Panc1 (cell line): ENCODE measurements around the gene RANBP1. TPM values are rescaled to one million over a fixed set of nuclear protein-coding genes. Genes with fewer than 3 reads are reported as not detected.

ENCODE experiments used
- ATAC-seq: fragments of 200-7000 bp; cut with Tn5 transposase; 2 replicates; pipeline ENCODE4 v1.9.1; 2020; ENCODE audit warnings: mild to moderate bottlenecking, moderate library complexity
- BruUV-seq: library from RNA; stranded (reverse); fragments of 400-500 nt; replicated peaks from 2 replicates; lab custom pipeline; 2021; lab: Mats Ljungman, UMichigan
- CTCF ChIA-PET: fragments of 300-600 bp; sonication (Branson Sonifier 250); formaldehyde crosslinking; loops from one replicate; lab custom pipeline; 2022; ENCODE audit warnings: antibody characterized with exemption; lab: Charles Lee
- POLR2A ChIA-PET: fragments of 300-600 bp; sonication (Branson Sonifier 250); formaldehyde crosslinking; loops from one replicate; lab custom pipeline; 2022; ENCODE audit warnings: antibody characterized with exemption; lab: Charles Lee
- DNase-seq: peaks from one replicate; pipeline ENCODE4 v3.0.0-alpha.2; 2010; ENCODE audit warnings: low read depth, low spot score
- H3K27ac ChIP-seq: 2 replicates; pipeline ENCODE4 v1.5.1; 2011; ENCODE audit warnings: mild to moderate bottlenecking, low read length, inconsistent platforms
- H3K27me3 ChIP-seq: fragments of 200-500 bp; sonication (Bioruptor generic); 2 replicates; pipeline ENCODE4 v1.6.0; 2014; ENCODE audit warnings: low read length, inconsistent platforms; ENCODE audit not compliant: control insufficient read depth, insufficient read depth
- H3K36me3 ChIP-seq: fragments of 200-500 bp; sonication (Bioruptor generic); 2 replicates; pipeline ENCODE4 v1.5.1; 2014; ENCODE audit warnings: inconsistent platforms, mild to moderate bottlenecking, low read length, moderate library complexity; ENCODE audit not compliant: control insufficient read depth, insufficient read depth
- H3K4me1 ChIP-seq: 2 replicates; pipeline ENCODE4 v1.5.1; 2011; ENCODE audit warnings: inconsistent platforms, mild to moderate bottlenecking, low read length, moderate library complexity; ENCODE audit not compliant: control insufficient read depth, insufficient read depth
- H3K4me3 ChIP-seq, 2 experiments: 2 replicates each; pipeline ENCODE4 v1.5.1; 2011 to 2012; ENCODE audit warnings: low read depth in 2 of 2, low read length in 2 of 2, mild to moderate bottlenecking in 2 of 2, inconsistent platforms in 1 of 2, moderate library complexity in 1 of 2
- H3K9me3 ChIP-seq: fragments of 200-500 bp; sonication (Bioruptor generic); 2 replicates; pipeline ENCODE4 v1.5.1; 2014; ENCODE audit warnings: low read depth, mild to moderate bottlenecking, inconsistent platforms, low read length, moderate library complexity; ENCODE audit not compliant: control insufficient read depth, insufficient read depth
- CTCF ChIP-seq: fragments of 450-650 bp; IDR thresholded peaks from 2 replicates; pipeline ENCODE4 v1.5.1; 2017; ENCODE audit warnings: mild to moderate bottlenecking
- POLR2AphosphoS5 ChIP-seq: IDR thresholded peaks from 2 replicates; pipeline ENCODE4 v1.6.1; 2012; ENCODE audit warnings: mild to moderate bottlenecking, low read depth, low read length, moderate library complexity
- REST ChIP-seq, 2 experiments: IDR thresholded peaks; 2 replicates each; pipeline ENCODE4 v1.6.1; 2011 to 2012; ENCODE audit warnings: low read depth in 2 of 2, control low read depth in 1 of 2, low read length in 1 of 2, mild to moderate bottlenecking in 1 of 2, moderate library complexity in 1 of 2; ENCODE audit not compliant: insufficient read depth in 1 of 2
- SIN3A ChIP-seq: IDR thresholded peaks from 2 replicates; pipeline ENCODE4 v1.6.1; 2012; ENCODE audit warnings: low read depth, mild to moderate bottlenecking, low read length, moderate library complexity, borderline replicate concordance; ENCODE audit not compliant: insufficient read depth
- TCF7L2 ChIP-seq: IDR thresholded peaks from 2 replicates; pipeline ENCODE4 v1.6.1; 2011; ENCODE audit warnings: mild to moderate bottlenecking, low read depth, low read length, inconsistent platforms
- in situ Hi-C: cut with HindIII; loops from 2 replicates; pipeline ENCODE4 v1.10.0; 2016; ENCODE audit warnings: low sequenced_read_pairs, low pct_unique_long_range_greater_than_20kb
- intact Hi-C: fragments of 100-400 bp; cut with micrococcal nuclease; formaldehyde crosslinking; loops from one replicate; pipeline ENCODE4 v1.10.0; 2022; ENCODE audit not compliant: unreplicated experiment
- total RNA-seq: library from RNA; stranded (reverse); gene quantifications from one replicate; pipeline ENCODE4 v1.2.1, GENCODE V29; 2021; ENCODE audit not compliant: unreplicated experiment

RANBP1 gene
- total RNA-seq, 1 experiment from 2014 or later = 232 TPM

GRCh38 chr22:20088263-20088648 is 27.6 kb upstream of the RANBP1 start:
- intact Hi-C loops = no loop called here
- BruUV-seq = no TSS peak

GRCh38 chr22:20089226-20089976 is 26.5 kb upstream of the RANBP1 start:
- no peak for DNase-seq
- H3K9me3 ChIP-seq = no peaks in the 10 kb centered on the region
- peaks cover 2% of the 10 kb centered on the region; the same call in 1 of the 2 replicates for H3K4me1 ChIP-seq
- TF ChIP-seq CTCF = no peak
- TF ChIP-seq REST (IDR thresholded peaks at IDR 0.05; ENCODE audit: insufficient read depth in 1 of 2, low read depth in 2 of 2, low read length in 1 of 2) = no peak
- TF ChIP-seq SIN3A = no peak
- no peak for TF ChIP-seq TCF7L2
- no peak for TF ChIP-seq POLR2AphosphoS5
- in situ Hi-C loops = no loop called here
- ChIA-PET CTCF (no interaction called here), POLR2A (no interaction called here)
- no peak for ATAC-seq
- no peak overlapping the region for H3K27ac ChIP-seq
- peaks cover 7% of the 10 kb centered on the region for H3K36me3 ChIP-seq
- no peak overlapping the region for H3K4me3 ChIP-seq
- no TSS peak for BruUV-seq
- no peaks in the 10 kb centered on the region for H3K27me3 ChIP-seq
- intact Hi-C loops = no loop called here

More at GRCh38 chr22:20088263-20088648, 27.6 kb upstream of the RANBP1 start:
- DNase-seq = no peak
- in situ Hi-C loops = no loop called here
- TF ChIP-seq REST (IDR thresholded peaks at IDR 0.05; ENCODE audit: insufficient read depth in 1 of 2, low read depth in 2 of 2, low read length in 1 of 2) = no peak
- TF ChIP-seq POLR2AphosphoS5 = no peak
- TF ChIP-seq CTCF = no peak
- no peak for TF ChIP-seq SIN3A
- TF ChIP-seq TCF7L2 = no peak
- Histone ChIP-seq H3K27me3 (no peaks in the 10 kb centered on the region), H3K27ac (no peak overlapping the region), H3K9me3 (no peaks in the 10 kb centered on the region), H3K4me1 (peaks cover 7% of the 10 kb centered on the region; the same call in 1 of the 2 replicates), H3K4me3 (no peak overlapping the region), H3K36me3 (peaks cover 7% of the 10 kb centered on the region)
- CTCF ChIA-PET = no interaction called here
- ATAC-seq = no peak
- POLR2A ChIA-PET = no interaction called here
